Osteocyte (in vitro differentiated cells): ENCODE measurements around the gene HIVEP2. TPM values are rescaled to one million over a fixed set of nuclear protein-coding genes. Genes with fewer than 3 reads are reported as not detected.

Experiments used
- DNase-seq: peaks from one replicate; pipeline ENCODE4 v3.0.0; 2021; ENCODE audit warnings: mixed read lengths; ENCODE audit not compliant: unreplicated experiment; ENCODE audit errors: extremely low spot score
- H3K27ac Mint-ChIP-seq: one replicate; pipeline ENCODE4 v1.8.0; 2021; ENCODE audit warnings: mild to moderate bottlenecking, mixed read lengths; ENCODE audit not compliant: unreplicated experiment
- H3K27me3 Mint-ChIP-seq: one replicate; pipeline ENCODE4 v1.8.0; 2021; ENCODE audit warnings: mixed read lengths; ENCODE audit not compliant: unreplicated experiment
- H3K36me3 Mint-ChIP-seq: one replicate; pipeline ENCODE4 v1.8.0; 2021; ENCODE audit warnings: mixed read lengths; ENCODE audit not compliant: unreplicated experiment
- H3K4me1 Mint-ChIP-seq: one replicate; pipeline ENCODE4 v1.8.0; 2021; ENCODE audit warnings: mixed read lengths; ENCODE audit not compliant: unreplicated experiment
- H3K4me3 Mint-ChIP-seq: one replicate; pipeline ENCODE4 v1.8.0; 2021; ENCODE audit warnings: mild to moderate bottlenecking, moderate library complexity, mixed read lengths; ENCODE audit not compliant: unreplicated experiment
- H3K9me3 Mint-ChIP-seq: one replicate; pipeline ENCODE4 v1.8.0; 2021; ENCODE audit warnings: mixed read lengths; ENCODE audit not compliant: unreplicated experiment
- CTCF ChIP-seq: fragments of 200-600 bp; sonication (generic); IDR thresholded peaks from 2 replicates; pipeline ENCODE4 v1.5.0; 2021; ENCODE audit warnings: antibody characterized with exemption, mild to moderate bottlenecking, moderate library complexity
- total RNA-seq: library from RNA; stranded (reverse); gene quantifications from 2 replicates; pipeline ENCODE4 v1.2.1, GENCODE V29; 2021

HIVEP2 gene
- total RNA-seq, 1 donor from 2014 or later: 39.2 TPM

DNA sequence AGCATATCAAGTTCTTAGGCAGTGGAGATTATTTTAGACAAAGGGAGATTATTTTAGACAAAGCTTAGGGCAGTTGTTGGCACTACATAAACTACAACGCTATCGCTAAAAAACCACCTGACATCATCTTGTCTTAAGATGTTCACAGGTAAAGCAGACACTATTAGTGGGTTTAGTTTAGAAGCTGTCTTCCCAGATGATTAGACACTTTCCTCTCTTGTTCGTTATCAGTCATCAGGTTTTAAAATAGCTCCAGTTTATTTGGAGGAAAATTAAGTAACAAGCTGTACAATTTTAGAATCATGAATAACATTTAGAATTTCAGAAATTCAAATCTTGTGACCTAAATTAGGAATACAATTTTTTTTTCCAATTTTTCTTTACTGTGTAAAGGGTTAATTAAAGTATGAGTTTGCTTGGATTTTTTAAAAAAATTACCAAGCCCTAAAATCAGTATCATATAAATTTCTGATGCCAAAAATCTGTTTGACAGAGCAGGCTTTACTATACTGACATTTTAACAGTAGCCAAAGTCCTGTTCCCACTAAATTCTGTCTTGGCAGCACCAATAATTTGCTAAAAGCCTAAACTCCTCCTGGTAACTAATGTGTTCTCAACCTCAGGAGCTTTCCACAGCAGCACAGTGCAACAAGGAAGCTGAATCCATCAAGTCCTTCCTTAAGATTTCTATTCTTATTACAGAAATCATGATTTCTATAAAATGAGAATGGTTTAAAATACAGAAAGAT, 109.0 kb downstream of the HIVEP2 start:
- Mint-ChIP-seq H3K27me3 (no peaks in the 10 kb centered on the region), H3K4me1 (peaks cover 28% of the 10 kb centered on the region)

GRCh38 chr6:142834853-142835252, 110.1 kb downstream of the HIVEP2 start:
- Mint-ChIP-seq H3K4me3 (no peak overlapping the region), H3K4me1 (peaks cover 38% of the 10 kb centered on the region), H3K36me3 (peaks cover 3% of the 10 kb centered on the region), H3K27ac (no peak overlapping the region), H3K9me3 (no peaks in the 10 kb centered on the region), H3K27me3 (no peaks in the 10 kb centered on the region)
- TF ChIP-seq CTCF: no peak
- no peak for DNase-seq

More for the DNA sequence above, 109.0 kb downstream of the HIVEP2 start:
- no peak overlapping the region for H3K27ac Mint-ChIP-seq
- no peak for TF ChIP-seq CTCF
- DNase-seq: no peak
- peaks cover 3% of the 10 kb centered on the region for H3K36me3 Mint-ChIP-seq
- no peaks in the 10 kb centered on the region for H3K9me3 Mint-ChIP-seq
- H3K4me3 Mint-ChIP-seq: no peak overlapping the region

DNA sequence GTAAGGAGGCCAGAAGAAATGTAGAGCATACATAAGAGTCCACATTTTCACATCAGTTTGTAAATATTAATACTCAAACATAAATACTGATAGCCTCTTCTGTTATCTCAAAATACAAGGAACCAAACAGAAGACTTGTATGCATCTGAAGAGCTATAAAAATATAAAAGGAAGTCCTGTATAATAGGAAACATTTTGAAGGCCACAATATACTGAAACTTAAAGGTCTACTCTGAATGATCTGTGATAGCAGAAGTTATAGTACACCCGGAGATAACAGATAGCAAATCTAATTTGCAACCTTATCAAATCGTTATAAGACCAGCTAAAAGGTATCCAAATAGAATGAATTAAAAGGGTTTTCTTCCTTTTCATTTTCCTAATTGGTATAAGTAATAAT, 111.2 kb downstream of the HIVEP2 start:
- H3K27ac Mint-ChIP-seq: peak overlapping the region; percentile 60
- H3K36me3 Mint-ChIP-seq: peaks cover 7% of the 10 kb centered on the region
- H3K27me3 Mint-ChIP-seq: no peaks in the 10 kb centered on the region
- no peak for TF ChIP-seq CTCF
- no peak overlapping the region for H3K4me3 Mint-ChIP-seq
- peaks cover 42% of the 10 kb centered on the region for H3K4me1 Mint-ChIP-seq
- DNase-seq: no peak
- H3K9me3 Mint-ChIP-seq: no peaks in the 10 kb centered on the region

GRCh38 chr6:142833054-142833453, 111.9 kb downstream of the HIVEP2 start:
- TF ChIP-seq CTCF: no peak
- peaks cover 45% of the 10 kb centered on the region for H3K4me1 Mint-ChIP-seq
- no peak overlapping the region for H3K4me3 Mint-ChIP-seq
- DNase-seq: no peak
- peak overlapping the region; percentile 60 for H3K27ac Mint-ChIP-seq
- peaks cover 7% of the 10 kb centered on the region for H3K36me3 Mint-ChIP-seq
- no peaks in the 10 kb centered on the region for H3K27me3 Mint-ChIP-seq
- H3K9me3 Mint-ChIP-seq: no peaks in the 10 kb centered on the region

DNA sequence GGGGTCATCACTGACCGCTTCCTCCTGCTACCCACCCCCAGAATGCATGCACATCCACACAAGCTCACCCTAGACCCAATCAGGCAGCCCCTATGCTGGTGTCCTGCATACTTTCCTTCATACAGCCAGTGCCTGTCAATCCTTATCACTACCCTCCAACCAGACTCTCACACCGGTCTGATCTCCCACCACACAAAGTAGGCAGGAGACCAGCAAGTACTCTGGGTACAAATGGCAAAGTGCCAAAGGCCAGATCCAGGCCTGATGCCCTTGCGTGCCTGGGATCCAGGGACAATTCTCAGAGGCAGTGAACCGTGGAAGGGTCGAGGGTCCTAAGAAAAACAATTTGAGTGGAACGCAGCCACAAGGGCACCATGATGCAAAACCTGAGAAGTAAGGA, 114.2 kb downstream of the HIVEP2 start:
- no peak for DNase-seq
- Mint-ChIP-seq H3K27me3 (no peaks in the 10 kb centered on the region), H3K4me1 (peaks cover 57% of the 10 kb centered on the region), H3K4me3 (no peak overlapping the region), H3K9me3 (no peaks in the 10 kb centered on the region), H3K36me3 (peaks cover 6% of the 10 kb centered on the region), H3K27ac (peak overlapping the region; percentile 75)
- TF ChIP-seq CTCF: no peak
